Right lobe of liver (tissue), 6 donors: ENCODE measurements around the gene TRMT6. TPM values are rescaled to one million over a fixed set of nuclear protein-coding genes. Genes with fewer than 3 reads are reported as not detected.

ENCODE experiments used
- ATAC-seq, 4 donors: fragments of 200-7000 bp; cut with Tn5 transposase; one replicate each; pipeline ENCODE4 v1.9.1; 2020; ENCODE audit warnings: mild to moderate bottlenecking in 4 of 4, moderate library complexity in 4 of 4
- DNase-seq, 3 donors: peaks; one replicate each; pipeline ENCODE4 v3.0.0-alpha.2; 2020
- H3K27ac ChIP-seq, 3 donors: fragments of 200-600 bp; one replicate each; pipeline ENCODE4 v1.8.0; 2022
- H3K27me3 ChIP-seq, 2 donors: fragments of 200-600 bp; one replicate each; pipeline ENCODE4 v1.8.0; 2022
- H3K36me3 ChIP-seq, 4 donors: fragments of 200-600 bp; sonication (generic) in 1 of 4; one replicate each; pipeline versions ENCODE4 v1.5.1 to v1.8.0; 2017 to 2022; ENCODE audit warnings: control low read depth in 1 of 4
- H3K4me1 ChIP-seq, 4 donors: fragments of 200-600 bp; sonication (generic) in 1 of 4; one replicate each; pipeline versions ENCODE4 v1.5.1 to v1.8.0; 2017 to 2022; ENCODE audit warnings: control low read depth in 1 of 4
- H3K4me3 ChIP-seq, 3 donors: fragments of 200-600 bp; one replicate each; pipeline ENCODE4 v1.8.0; 2022
- H3K9me3 ChIP-seq, 4 donors: fragments of 200-600 bp; sonication (generic) in 1 of 4; one replicate each; pipeline versions ENCODE4 v1.5.1 to v1.8.0; 2017 to 2022; ENCODE audit warnings: control low read depth in 1 of 4
- POLR2A ChIP-seq: fragments of 450-650 bp; IDR thresholded peaks from one replicate; pipeline ENCODE4 v1.6.1; 2017; ENCODE audit warnings: antibody characterized with exemption, mild to moderate bottlenecking
- WGBS: methylation state at CpG from one replicate; pipeline ENCODE4 v1.1.6; 2018; ENCODE audit warnings: low coverage, low lambda C conversion rate; ENCODE audit not compliant: insufficient coverage; ENCODE audit errors: missing lambda C conversion rate; 5-methylcytosine and 5-hydroxymethylcytosine counted together
- intact Hi-C, 2 donors: fragments of 100-400 bp; cut with DNase I; formaldehyde crosslinking; loops; one replicate each; pipeline versions ENCODE4 v1.11.2 to v1.14.1; 2022
- small RNA-seq, 2 experiments: library from RNA; depleted of rRNA; stranded (forward); fragments of <200 nt; gene quantifications; one replicate each; pipeline ENCODE3, GENCODE V24; 2016
- total RNA-seq, 6 experiments: library from RNA; depleted of rRNA in 2 of 6; stranded (reverse); fragments of >200 nt in 2 of 6; fragmentation: NEBNext Ultra II Directional in 3 of 6; extraction: Animal tissue kit (Norgen Biotek cat#: 25700) in 3 of 6; gene quantifications; one replicate each; pipeline versions ENCODE4 v1.1.0 to v1.2.4, GENCODE V29; 2016 to 2023
- TF ChIP-seq, protein P1 (sequence below), 4 donors: fragments of 200-600 bp in 3 of 4; fragments of 450-650 bp in 1 of 4; IDR thresholded peaks; one replicate each; pipeline versions ENCODE4 v1.5.1 to v1.8.0; 2016 to 2022; ENCODE audit warnings: antibody characterized with exemption in 4 of 4, mild to moderate bottlenecking in 2 of 4
- donor health status: DM: no; HTN: yes; CAD: no.
- donor health status: DM: no; HTN: no; CAD: no.
- donor health status: DM: no; HTN: no; CAD: no.
- donor health status: DM: no; HTN: yes; CAD: no.
- donor health status: DM: no; HTN: yes; CAD: no.

TRMT6 gene
- total RNA-seq, 6 experiments from 2014 or later = 2.8 to 5.8 (median 4.3) TPM

DNA sequence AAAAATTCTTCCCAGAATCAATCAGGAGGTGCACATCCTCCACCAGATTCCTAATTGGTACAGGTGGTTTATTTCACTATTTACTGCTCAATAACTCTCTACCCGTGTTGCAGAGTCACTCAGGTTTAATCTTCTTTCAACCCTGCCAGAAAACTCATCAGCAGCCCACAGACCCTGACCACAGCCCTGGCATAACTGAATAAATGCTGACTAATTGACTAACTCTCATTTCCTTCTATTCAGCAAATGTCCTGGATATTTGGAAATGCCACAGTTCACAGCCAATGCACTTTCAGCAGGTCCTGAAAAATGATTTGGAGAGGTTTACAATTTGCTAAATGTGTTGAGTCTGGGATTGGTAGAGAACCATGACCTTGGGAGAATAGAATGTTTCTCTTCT lies 62.3 kb downstream of the TRMT6 start:
- Histone ChIP-seq H3K9me3 (no peaks in the 10 kb centered on the region), H3K27me3 (no peaks in the 10 kb centered on the region), H3K36me3 (no peaks in the 10 kb centered on the region), H3K4me1 (no peaks in the 10 kb centered on the region), H3K4me3 (no peak overlapping the region), H3K27ac (no peak overlapping the region)
- TF ChIP-seq, protein P1, sequence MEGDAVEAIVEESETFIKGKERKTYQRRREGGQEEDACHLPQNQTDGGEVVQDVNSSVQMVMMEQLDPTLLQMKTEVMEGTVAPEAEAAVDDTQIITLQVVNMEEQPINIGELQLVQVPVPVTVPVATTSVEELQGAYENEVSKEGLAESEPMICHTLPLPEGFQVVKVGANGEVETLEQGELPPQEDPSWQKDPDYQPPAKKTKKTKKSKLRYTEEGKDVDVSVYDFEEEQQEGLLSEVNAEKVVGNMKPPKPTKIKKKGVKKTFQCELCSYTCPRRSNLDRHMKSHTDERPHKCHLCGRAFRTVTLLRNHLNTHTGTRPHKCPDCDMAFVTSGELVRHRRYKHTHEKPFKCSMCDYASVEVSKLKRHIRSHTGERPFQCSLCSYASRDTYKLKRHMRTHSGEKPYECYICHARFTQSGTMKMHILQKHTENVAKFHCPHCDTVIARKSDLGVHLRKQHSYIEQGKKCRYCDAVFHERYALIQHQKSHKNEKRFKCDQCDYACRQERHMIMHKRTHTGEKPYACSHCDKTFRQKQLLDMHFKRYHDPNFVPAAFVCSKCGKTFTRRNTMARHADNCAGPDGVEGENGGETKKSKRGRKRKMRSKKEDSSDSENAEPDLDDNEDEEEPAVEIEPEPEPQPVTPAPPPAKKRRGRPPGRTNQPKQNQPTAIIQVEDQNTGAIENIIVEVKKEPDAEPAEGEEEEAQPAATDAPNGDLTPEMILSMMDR (IDR thresholded peaks at IDR 0.05) = no peak
- no peak for TF ChIP-seq POLR2A
- ATAC-seq = no peak
- 16% methylated on average over 1 of the region's 1 CpG for WGBS
- DNase-seq = no peak
- intact Hi-C loops = no loop called here

DNA sequence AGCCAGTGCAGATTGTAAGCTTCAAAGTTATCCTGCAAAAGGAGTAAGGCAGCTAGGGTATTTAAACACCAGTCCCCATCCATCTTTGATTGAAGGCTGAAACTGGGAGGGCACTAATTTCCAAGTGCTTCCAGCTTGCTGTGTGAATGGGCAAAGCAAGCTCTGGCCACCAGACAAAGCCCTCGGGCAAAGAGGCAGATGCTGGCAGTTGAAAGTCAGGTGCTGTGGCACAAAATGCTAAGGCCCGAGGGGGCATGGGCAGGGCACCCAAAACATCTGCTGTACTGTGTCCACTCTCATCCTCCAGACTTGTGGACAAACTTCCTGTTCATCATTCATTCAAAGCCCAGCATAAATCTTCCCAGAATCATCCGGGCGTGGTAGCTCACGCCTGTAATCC lies 62.9 kb downstream of the TRMT6 start:
- Histone ChIP-seq H3K4me1 (no peaks in the 10 kb centered on the region), H3K27ac (no peak overlapping the region), H3K4me3 (no peak overlapping the region), H3K27me3 (no peaks in the 10 kb centered on the region), H3K36me3 (no peaks in the 10 kb centered on the region), H3K9me3 (no peaks in the 10 kb centered on the region)
- ATAC-seq = no peak
- 70% methylated on average over 2 of the region's 5 CpGs for WGBS
- TF ChIP-seq, protein P1 (IDR thresholded peaks at IDR 0.05) = no peak
- no peak for DNase-seq
- intact Hi-C loops = no loop called here

Small RNAs within 50 kb of the gene (small RNA-seq; reads per million reads assigned to genes)
- gene RF00019 = 0 reads per million in 2 experiments
- gene RNU1-55P = 0 reads per million in 2 experiments

Other genes with a start within 250 kb of the TRMT6 start
- gene SHLD1, start 200.1 kb downstream of the TRMT6 start, total RNA-seq = 1 to 10 TPM in 3 of 6 experiments, under 1 TPM in 2, not detected in 1; 0.69 to 1.9 (median 1.4) TPM
- gene CHGB, start 39.0 kb downstream of the TRMT6 start, total RNA-seq = under 1 TPM in 1 of 6 experiments, not detected in 5; 0.13 TPM
- 1 to 10 TPM; 1.4 to 2.5 (median 1.6) TPM for gene MCM8, start 119 bp upstream of the TRMT6 start, total RNA-seq
- gene CRLS1, start 55.6 kb upstream of the TRMT6 start, total RNA-seq = 10 to 100 TPM; 51.4 to 81.6 (median 57.3) TPM
- under 1 TPM in 4 of 6 experiments, not detected in 2; 0.10 to 0.31 (median 0.18) TPM for gene LRRN4, start 103.5 kb upstream of the TRMT6 start, total RNA-seq
- 1 to 10 TPM in 2 of 6 experiments, under 1 TPM in 4; 0.15 to 2.0 (median 0.55) TPM for gene FERMT1, start 172.5 kb upstream of the TRMT6 start, total RNA-seq